Ovary (tissue), 3 donors: Measurements from ENCODE around the gene FKBP14.
"Not testable (repeated sequence)": the region's sequence is repeated elsewhere in the genome, so short reads cannot be mapped to it uniquely, and the experiment has no call there.

Experiments
- EP300 ChIP-seq: sonication (generic); formaldehyde crosslinking; IDR thresholded peaks from one replicate; pipeline ENCODE4 v1.6.1; 2017; ENCODE audit warnings: antibody characterized with exemption
- POLR2A ChIP-seq: fragments of 450-650 bp; IDR thresholded peaks from one replicate; pipeline ENCODE4 v1.6.1; 2017; ENCODE audit warnings: antibody characterized with exemption, mild to moderate bottlenecking, moderate library complexity
- TF ChIP-seq, protein P1 (sequence below), 3 donors: fragments of 450-650 bp in 2 of 3; fragments of 200-600 bp in 1 of 3; IDR thresholded peaks; one replicate each; pipeline versions ENCODE4 v1.5.1 to v1.8.0; 2016 to 2022; ENCODE audit warnings: antibody characterized with exemption in 3 of 3, mild to moderate bottlenecking in 1 of 3
- donor health status: DM: no; HTN: no; CAD: no.

DNA sequence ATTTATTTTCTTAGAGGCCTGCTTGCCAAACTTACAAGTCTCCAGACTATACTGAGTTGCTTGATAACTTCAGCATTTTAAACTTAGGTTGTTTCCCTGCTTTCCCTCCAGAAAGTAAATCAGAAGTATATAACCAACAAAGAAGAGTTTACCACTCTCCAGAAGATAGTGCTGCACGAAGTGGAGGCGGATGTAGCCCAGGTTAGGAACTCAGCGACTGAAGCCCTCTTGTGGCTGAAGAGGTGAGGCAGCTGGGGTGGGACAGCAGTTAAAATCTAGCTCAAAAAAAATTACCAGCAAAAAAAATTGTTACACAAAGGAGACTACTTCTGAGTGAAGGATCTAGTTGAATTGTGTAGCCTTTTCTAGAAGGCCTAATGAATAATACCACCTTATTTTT, 35.3 kb upstream of the FKBP14 start:
- TF ChIP-seq, protein P1, sequence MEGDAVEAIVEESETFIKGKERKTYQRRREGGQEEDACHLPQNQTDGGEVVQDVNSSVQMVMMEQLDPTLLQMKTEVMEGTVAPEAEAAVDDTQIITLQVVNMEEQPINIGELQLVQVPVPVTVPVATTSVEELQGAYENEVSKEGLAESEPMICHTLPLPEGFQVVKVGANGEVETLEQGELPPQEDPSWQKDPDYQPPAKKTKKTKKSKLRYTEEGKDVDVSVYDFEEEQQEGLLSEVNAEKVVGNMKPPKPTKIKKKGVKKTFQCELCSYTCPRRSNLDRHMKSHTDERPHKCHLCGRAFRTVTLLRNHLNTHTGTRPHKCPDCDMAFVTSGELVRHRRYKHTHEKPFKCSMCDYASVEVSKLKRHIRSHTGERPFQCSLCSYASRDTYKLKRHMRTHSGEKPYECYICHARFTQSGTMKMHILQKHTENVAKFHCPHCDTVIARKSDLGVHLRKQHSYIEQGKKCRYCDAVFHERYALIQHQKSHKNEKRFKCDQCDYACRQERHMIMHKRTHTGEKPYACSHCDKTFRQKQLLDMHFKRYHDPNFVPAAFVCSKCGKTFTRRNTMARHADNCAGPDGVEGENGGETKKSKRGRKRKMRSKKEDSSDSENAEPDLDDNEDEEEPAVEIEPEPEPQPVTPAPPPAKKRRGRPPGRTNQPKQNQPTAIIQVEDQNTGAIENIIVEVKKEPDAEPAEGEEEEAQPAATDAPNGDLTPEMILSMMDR (IDR thresholded peaks at IDR 0.05): peak; percentile 33 to 44 (median 34)
- not testable (repeated sequence) for TF ChIP-seq POLR2A, EP300
